HG02798 (cell line): ENCODE data around the gene OTUD7B.
"Not testable (repeated sequence)": the region's sequence is repeated elsewhere in the genome, so short reads cannot be mapped to it uniquely, and the experiment has no call there.

ENCODE experiments used
- ATAC-seq: cut with Tn5 transposase; IDR thresholded peaks from one replicate; pipeline ENCODE4 v1.9.1; 2021; ENCODE audit warnings: mild to moderate bottlenecking; ENCODE audit not compliant: unreplicated experiment, poor library complexity

Gene OTUD7B

GRCh38 chr1:149962039-149962647 lies 48.4 kb downstream of the OTUD7B start:
- ATAC-seq, result no peak

- ATAC-seq, result not testable (repeated sequence)
Observed at GRCh38 chr1:149957548-149957947, 53.0 kb downstream of the OTUD7B start.

GRCh38 chr1:149949911-149950310 lies 60.6 kb downstream of the OTUD7B start:
- ATAC-seq, result no peak

- ATAC-seq, result no peak
Observed at GRCh38 chr1:149945206-149945605, 65.3 kb downstream of the OTUD7B start.

GRCh38 chr1:149942885-149943284 lies 67.6 kb downstream of the OTUD7B start:
- no peak for ATAC-seq

- no peak for ATAC-seq
Observed at GRCh38 chr1:149942207-149942606, 68.3 kb downstream of the OTUD7B start.

- ATAC-seq, result no peak
Observed at GRCh38 chr1:149940427-149940826, 70.1 kb downstream of the OTUD7B start.

GRCh38 chr1:149938668-149939003 lies 71.9 kb downstream of the OTUD7B start:
- not testable (repeated sequence) for ATAC-seq

GRCh38 chr1:149937759-149938158 lies 72.8 kb downstream of the OTUD7B start:
- ATAC-seq, result no peak

- no peak for ATAC-seq
Observed at GRCh38 chr1:149936992-149937705, 73.4 kb downstream of the OTUD7B start.

- ATAC-seq, result no peak
Observed at GRCh38 chr1:149936170-149936991, 74.1 kb downstream of the OTUD7B start, which contains the start of gene MTMR11. Gene MTMR11, minus strand, starts transcription at chr1:149936879. Its CDS starts 232 bp downstream, at chr1:149936647.

- ATAC-seq, result no peak
Observed at GRCh38 chr1:149934356-149934755, 76.2 kb downstream of the OTUD7B start.

GRCh38 chr1:149933208-149933607 lies 77.3 kb downstream of the OTUD7B start:
- ATAC-seq, result no peak

- no peak for ATAC-seq
Observed at GRCh38 chr1:149932474-149932873, 78.1 kb downstream of the OTUD7B start.

GRCh38 chr1:149931212-149931790 lies 79.2 kb downstream of the OTUD7B start:
- no peak for ATAC-seq

- ATAC-seq, result no peak
Observed at GRCh38 chr1:149929856-149930255, 80.7 kb downstream of the OTUD7B start.

GRCh38 chr1:149928401-149928724 lies 82.2 kb downstream of the OTUD7B start:
- ATAC-seq, result no peak

- peak; percentile 97 for ATAC-seq
Observed at GRCh38 chr1:149927563-149928400, 82.7 kb downstream of the OTUD7B start, which contains the start of gene SF3B4. Gene SF3B4, minus strand, starts transcription at chr1:149927803. Its CDS starts 44 bp downstream, at chr1:149927759.

- ATAC-seq, result no peak
Observed at GRCh38 chr1:149927056-149927562, 83.4 kb downstream of the OTUD7B start.

- no peak for ATAC-seq
Observed at GRCh38 chr1:149926296-149926695, 84.2 kb downstream of the OTUD7B start.
